GM18858 (cell line): ENCODE results near the gene CARMIL3.

Experiments
- ATAC-seq: cut with Tn5 transposase; IDR thresholded peaks from one replicate; pipeline ENCODE4 v1.9.1; 2021; ENCODE audit not compliant: unreplicated experiment

Gene CARMIL3

DNA sequence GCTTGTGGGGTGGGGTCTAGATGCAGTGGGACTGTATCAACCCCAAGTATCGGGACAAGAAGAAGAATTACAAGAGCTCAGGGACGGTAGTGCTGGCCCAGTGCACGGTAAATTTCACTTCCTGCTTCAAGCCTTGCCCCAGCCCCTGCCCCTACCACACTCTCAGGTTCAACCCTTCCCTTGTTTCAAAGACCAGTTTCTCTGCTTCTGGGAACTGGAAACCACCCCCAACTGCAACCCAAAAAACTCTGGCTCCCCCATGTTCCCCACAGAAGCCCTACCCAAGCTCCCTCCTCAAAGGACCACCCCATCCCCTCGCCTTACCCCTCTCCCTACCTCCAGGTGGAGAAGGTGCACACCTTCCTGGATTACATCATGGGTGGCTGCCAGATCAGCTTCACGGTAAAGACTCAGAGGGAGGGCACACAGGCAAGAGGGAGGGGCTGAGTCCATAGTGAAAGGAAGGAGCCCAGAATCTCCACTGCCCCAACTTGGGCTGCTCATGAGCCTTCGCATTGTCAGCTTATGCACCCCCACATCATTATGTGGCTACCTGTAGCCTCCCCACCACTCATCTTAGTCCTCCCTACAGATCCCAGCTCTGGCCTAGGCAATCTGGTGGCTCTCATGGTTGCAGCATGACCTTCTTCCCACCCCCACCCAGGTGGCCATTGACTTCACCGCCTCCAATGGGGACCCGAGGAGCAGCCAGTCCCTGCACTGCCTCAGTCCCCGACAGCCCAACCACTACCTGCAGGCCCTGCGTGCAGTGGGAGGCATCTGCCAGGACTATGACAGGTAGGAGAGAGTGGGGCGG, 23.9 kb downstream of the CARMIL3 start:
- no peak for ATAC-seq

DNA sequence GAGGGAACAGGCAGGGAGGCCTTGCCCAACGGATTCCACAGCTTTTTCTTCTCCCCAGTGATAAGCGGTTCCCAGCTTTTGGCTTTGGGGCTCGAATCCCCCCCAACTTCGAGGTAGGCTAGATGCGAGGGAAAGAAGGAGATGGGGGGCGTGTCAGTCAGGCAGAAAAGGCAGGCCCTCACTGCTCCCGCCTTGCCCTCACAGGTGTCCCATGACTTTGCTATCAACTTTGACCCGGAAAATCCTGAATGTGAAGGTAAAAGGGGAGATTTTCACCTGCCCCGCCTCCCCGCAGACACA, 24.4 kb downstream of the CARMIL3 start:
- ATAC-seq: no peak

GRCh38 chr14:24077086-24077485, 25.3 kb downstream of the CARMIL3 start:
- ATAC-seq: no peak

- no peak for ATAC-seq
These were observed 26.3 kb downstream of the CARMIL3 start for GRCh38 chr14:24078146-24078545.

- ATAC-seq: no peak
These were observed 27.8 kb downstream of the CARMIL3 start for GRCh38 chr14:24079491-24080141.

DNA sequence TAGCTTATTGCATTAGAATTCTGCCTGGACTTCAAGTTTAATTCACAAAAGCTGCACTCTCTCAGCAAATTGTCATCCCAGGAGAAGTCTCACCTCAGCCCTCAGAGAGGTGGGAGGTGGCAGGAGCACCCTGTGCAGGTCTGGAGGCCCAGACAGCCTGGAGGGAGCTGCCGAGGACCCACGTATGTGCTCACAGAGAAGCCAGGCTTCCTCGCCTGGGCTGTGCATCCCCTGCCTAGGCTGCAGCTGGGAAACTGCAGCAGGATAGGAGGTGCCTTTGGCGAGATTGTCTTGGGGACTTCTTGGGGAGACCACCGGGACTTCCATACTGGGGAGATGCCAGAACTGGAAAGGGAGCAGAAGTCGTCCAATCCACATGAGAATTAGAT, 28.3 kb downstream of the CARMIL3 start:
- ATAC-seq: no peak

- ATAC-seq: peak; percentile 78
These were observed 29.3 kb downstream of the CARMIL3 start for GRCh38 chr14:24080888-24081738.

DNA sequence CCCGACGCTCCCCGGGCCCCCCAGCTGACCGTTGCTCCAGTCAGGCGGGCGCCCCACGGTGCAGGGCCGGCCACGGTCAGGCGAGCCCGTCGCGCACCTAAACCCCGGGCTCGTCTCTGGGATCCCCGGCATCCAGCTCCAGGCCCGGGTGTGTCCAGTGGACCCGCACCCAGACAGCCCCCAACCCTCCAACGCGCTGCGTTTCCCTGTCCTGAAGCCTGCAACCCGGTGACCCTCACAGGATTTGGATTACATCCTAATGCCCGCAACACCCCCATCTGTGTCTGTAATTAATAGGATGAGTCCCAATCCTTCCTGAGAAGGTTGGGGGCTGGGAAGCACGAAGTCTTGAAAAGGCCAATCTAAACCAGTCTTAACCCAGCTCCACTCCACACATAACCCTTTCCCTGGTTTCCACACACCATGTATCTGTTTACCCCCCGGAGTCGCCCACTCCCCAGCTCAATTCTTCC, 30.0 kb downstream of the CARMIL3 start:
- ATAC-seq: no peak

GRCh38 chr14:24082411-24083080, 30.7 kb downstream of the CARMIL3 start:
- ATAC-seq: no peak

- ATAC-seq: no peak
These were observed 31.7 kb downstream of the CARMIL3 start for GRCh38 chr14:24083462-24083861.

GRCh38 chr14:24084440-24084839, 32.6 kb downstream of the CARMIL3 start:
- no peak for ATAC-seq

- no peak for ATAC-seq
These were observed 33.4 kb downstream of the CARMIL3 start for GRCh38 chr14:24085215-24085614.

DNA sequence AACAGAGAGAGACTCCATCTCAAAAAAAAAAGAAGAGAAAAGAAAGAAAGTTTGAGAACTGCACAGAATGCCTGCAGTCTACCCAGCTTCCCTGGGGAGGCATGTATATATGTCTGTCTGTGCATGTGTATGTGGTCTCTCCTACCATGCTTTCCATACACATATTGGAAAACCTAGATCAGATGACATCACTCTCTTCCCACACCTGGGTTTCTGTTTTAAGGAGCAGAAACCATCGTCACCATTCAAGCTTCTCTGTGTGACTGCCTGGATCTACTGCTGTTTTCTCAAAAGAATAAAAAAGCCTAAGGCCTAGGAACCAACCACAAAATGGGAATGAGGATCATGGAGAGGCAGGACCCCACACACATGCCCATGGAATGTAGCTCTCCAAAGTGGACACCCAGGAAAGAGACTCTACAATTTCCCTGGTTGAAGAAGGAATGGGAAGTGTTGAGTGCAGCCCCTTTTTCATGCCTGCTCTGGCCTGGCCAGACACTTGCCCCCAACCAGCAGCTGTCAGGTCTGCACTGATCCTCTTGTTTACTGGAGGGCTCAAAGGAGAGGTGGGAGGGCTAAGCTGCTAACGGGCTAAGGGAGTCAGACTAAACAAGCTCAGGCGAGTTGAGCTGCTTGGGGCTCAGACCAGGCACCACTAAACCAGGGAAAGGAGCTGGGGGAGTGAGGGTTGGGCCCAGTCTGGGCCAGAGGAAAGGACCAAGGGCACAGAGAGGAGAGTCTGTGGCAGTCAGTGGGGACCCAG, 34.6 kb downstream of the CARMIL3 start:
- no peak for ATAC-seq

GRCh38 chr14:24087004-24087403, 35.2 kb downstream of the CARMIL3 start:
- no peak for ATAC-seq

DNA sequence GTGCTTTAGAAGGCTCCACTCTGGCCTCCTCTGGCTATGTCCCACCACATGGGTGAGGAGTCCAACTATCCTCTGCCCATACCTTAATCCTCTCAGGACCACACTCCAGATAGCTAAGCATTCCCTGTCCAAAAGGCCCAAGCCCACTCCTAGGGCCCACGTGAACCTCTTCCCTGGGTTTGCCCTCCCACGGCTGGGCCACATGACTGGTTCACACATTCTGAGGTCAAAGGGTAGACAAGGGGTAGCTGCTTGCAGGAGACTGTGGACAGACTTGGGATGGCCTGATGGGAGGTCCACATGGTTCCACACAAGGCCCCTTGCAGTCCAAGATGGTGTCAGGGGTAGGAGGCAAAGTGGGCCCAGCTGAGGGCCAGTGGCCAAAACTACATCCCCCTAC, 36.3 kb downstream of the CARMIL3 start:
- ATAC-seq: no peak

GRCh38 chr14:24089890-24090289, 38.1 kb downstream of the CARMIL3 start:
- ATAC-seq: no peak

- ATAC-seq: no peak
These were observed 40.3 kb downstream of the CARMIL3 start for GRCh38 chr14:24092110-24092504.

GRCh38 chr14:24092505-24093206, 40.8 kb downstream of the CARMIL3 start:
- ATAC-seq: no peak

DNA sequence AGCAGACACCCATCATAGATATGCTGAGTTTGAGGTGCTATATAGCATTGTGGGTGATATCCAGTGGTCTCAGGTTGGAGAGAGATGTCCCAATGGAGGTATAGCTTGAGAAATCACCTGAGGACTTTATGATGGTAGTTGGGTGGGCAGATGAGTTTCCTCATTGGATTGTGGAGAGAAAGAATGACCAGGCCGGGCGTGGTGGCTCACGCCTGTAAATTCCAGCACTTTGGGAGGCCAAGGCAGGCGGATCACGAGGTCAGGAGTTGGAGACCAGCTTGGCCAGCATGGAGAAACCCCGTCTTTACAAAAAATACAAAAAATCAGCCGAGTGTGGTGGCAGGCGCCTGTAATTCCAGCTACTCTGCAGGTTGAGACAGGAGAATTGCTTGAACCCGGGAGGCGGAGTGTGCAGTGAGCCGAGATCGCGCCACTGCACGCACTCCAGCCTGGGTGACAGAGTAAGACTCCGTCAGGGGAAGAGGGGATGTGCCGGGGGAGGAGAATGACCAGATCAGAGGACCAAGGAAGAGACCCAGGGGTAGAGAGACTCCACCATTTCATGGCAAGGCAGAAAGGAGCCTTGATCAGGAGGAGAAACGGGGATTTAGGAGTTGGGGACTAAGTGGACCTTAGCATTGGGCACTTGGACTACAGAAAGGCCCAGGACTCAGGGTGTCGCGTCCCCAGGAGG, 41.5 kb downstream of the CARMIL3 start:
- ATAC-seq: no peak
